Panc1 (cell line): ENCODE results near the gene HTR4. TPM values are rescaled to one million over a fixed set of nuclear protein-coding genes. Genes with fewer than 3 reads are reported as not detected.

Experiments
- ATAC-seq: fragments of 200-7000 bp; cut with Tn5 transposase; 2 replicates; pipeline ENCODE4 v1.9.1; 2020; ENCODE audit warnings: mild to moderate bottlenecking, moderate library complexity
- Bru-seq: library from RNA; stranded (reverse); fragments of 400-500 nt; gene quantifications from one replicate; lab custom pipeline; 2021; lab: Mats Ljungman, UMichigan
- BruChase-seq, 2 experiments: library from RNA; stranded (reverse); fragments of 400-500 nt; gene quantifications; one replicate each; lab custom pipeline; 2021; lab: Mats Ljungman, UMichigan
- BruUV-seq: library from RNA; stranded (reverse); fragments of 400-500 nt; replicated peaks from 2 replicates; lab custom pipeline; 2021; lab: Mats Ljungman, UMichigan
- CTCF ChIA-PET: fragments of 300-600 bp; sonication (Branson Sonifier 250); formaldehyde crosslinking; loops from one replicate; lab custom pipeline; 2022; ENCODE audit warnings: antibody characterized with exemption; lab: Charles Lee
- POLR2A ChIA-PET: fragments of 300-600 bp; sonication (Branson Sonifier 250); formaldehyde crosslinking; loops from one replicate; lab custom pipeline; 2022; ENCODE audit warnings: antibody characterized with exemption; lab: Charles Lee
- DNase-seq: peaks from one replicate; pipeline ENCODE4 v3.0.0-alpha.2; 2010; ENCODE audit warnings: low read depth, low spot score
- H3K27ac ChIP-seq: 2 replicates; pipeline ENCODE4 v1.5.1; 2011; ENCODE audit warnings: mild to moderate bottlenecking, low read length, inconsistent platforms
- H3K27me3 ChIP-seq: fragments of 200-500 bp; sonication (Bioruptor generic); 2 replicates; pipeline ENCODE4 v1.6.0; 2014; ENCODE audit warnings: low read length, inconsistent platforms; ENCODE audit not compliant: control insufficient read depth, insufficient read depth
- H3K36me3 ChIP-seq: fragments of 200-500 bp; sonication (Bioruptor generic); 2 replicates; pipeline ENCODE4 v1.5.1; 2014; ENCODE audit warnings: inconsistent platforms, mild to moderate bottlenecking, low read length, moderate library complexity; ENCODE audit not compliant: control insufficient read depth, insufficient read depth
- H3K4me1 ChIP-seq: 2 replicates; pipeline ENCODE4 v1.5.1; 2011; ENCODE audit warnings: inconsistent platforms, mild to moderate bottlenecking, low read length, moderate library complexity; ENCODE audit not compliant: control insufficient read depth, insufficient read depth
- H3K4me3 ChIP-seq, 2 experiments: 2 replicates each; pipeline ENCODE4 v1.5.1; 2011 to 2012; ENCODE audit warnings: low read depth in 2 of 2, low read length in 2 of 2, mild to moderate bottlenecking in 2 of 2, inconsistent platforms in 1 of 2, moderate library complexity in 1 of 2
- H3K9me3 ChIP-seq: fragments of 200-500 bp; sonication (Bioruptor generic); 2 replicates; pipeline ENCODE4 v1.5.1; 2014; ENCODE audit warnings: low read depth, mild to moderate bottlenecking, inconsistent platforms, low read length, moderate library complexity; ENCODE audit not compliant: control insufficient read depth, insufficient read depth
- CTCF ChIP-seq: fragments of 450-650 bp; IDR thresholded peaks from 2 replicates; pipeline ENCODE4 v1.5.1; 2017; ENCODE audit warnings: mild to moderate bottlenecking
- POLR2AphosphoS5 ChIP-seq: IDR thresholded peaks from 2 replicates; pipeline ENCODE4 v1.6.1; 2012; ENCODE audit warnings: mild to moderate bottlenecking, low read depth, low read length, moderate library complexity
- REST ChIP-seq, 2 experiments: IDR thresholded peaks; 2 replicates each; pipeline ENCODE4 v1.6.1; 2011 to 2012; ENCODE audit warnings: low read depth in 2 of 2, control low read depth in 1 of 2, low read length in 1 of 2, mild to moderate bottlenecking in 1 of 2, moderate library complexity in 1 of 2; ENCODE audit not compliant: insufficient read depth in 1 of 2
- SIN3A ChIP-seq: IDR thresholded peaks from 2 replicates; pipeline ENCODE4 v1.6.1; 2012; ENCODE audit warnings: low read depth, mild to moderate bottlenecking, low read length, moderate library complexity, borderline replicate concordance; ENCODE audit not compliant: insufficient read depth
- TCF7L2 ChIP-seq: IDR thresholded peaks from 2 replicates; pipeline ENCODE4 v1.6.1; 2011; ENCODE audit warnings: mild to moderate bottlenecking, low read depth, low read length, inconsistent platforms
- in situ Hi-C: cut with HindIII; loops from 2 replicates; pipeline ENCODE4 v1.10.0; 2016; ENCODE audit warnings: low sequenced_read_pairs, low pct_unique_long_range_greater_than_20kb
- intact Hi-C: fragments of 100-400 bp; cut with micrococcal nuclease; formaldehyde crosslinking; loops from one replicate; pipeline ENCODE4 v1.10.0; 2022; ENCODE audit not compliant: unreplicated experiment
- long read RNA-seq: library from polyadenylated mRNA; unstranded; transcript quantifications from one replicate; pipeline ENCODE4 v2.0.0, GENCODE V29; 2021; ENCODE audit not compliant: unreplicated experiment
- polyA plus RNA-seq: library from polyadenylated mRNA; unstranded; fragments of >200 nt; gene quantifications from one replicate; pipeline ENCODE4 v1.2.1, GENCODE V29; 2012; ENCODE audit warnings: missing spikeins; ENCODE audit not compliant: insufficient read length
- total RNA-seq: library from RNA; stranded (reverse); gene quantifications from one replicate; pipeline ENCODE4 v1.2.1, GENCODE V29; 2021; ENCODE audit not compliant: unreplicated experiment

The HTR4 gene, protein sequence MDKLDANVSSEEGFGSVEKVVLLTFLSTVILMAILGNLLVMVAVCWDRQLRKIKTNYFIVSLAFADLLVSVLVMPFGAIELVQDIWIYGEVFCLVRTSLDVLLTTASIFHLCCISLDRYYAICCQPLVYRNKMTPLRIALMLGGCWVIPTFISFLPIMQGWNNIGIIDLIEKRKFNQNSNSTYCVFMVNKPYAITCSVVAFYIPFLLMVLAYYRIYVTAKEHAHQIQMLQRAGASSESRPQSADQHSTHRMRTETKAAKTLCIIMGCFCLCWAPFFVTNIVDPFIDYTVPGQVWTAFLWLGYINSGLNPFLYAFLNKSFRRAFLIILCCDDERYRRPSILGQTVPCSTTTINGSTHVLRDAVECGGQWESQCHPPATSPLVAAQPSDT
- total RNA-seq, result not detected
- polyA plus RNA-seq, result not detected
- percentile 3 among the genes with signal in this experiment for Bru-seq, nascent RNA
- percentile 3 among the genes with signal in this experiment for BruChase-seq, experiment 1, labeled RNA remaining after a 2-hour chase
- BruChase-seq, experiment 2, labeled RNA remaining after a 6-hour chase, result percentile 3 among the genes with signal in this experiment
- long read RNA-seq, result 0 reads

DNA sequence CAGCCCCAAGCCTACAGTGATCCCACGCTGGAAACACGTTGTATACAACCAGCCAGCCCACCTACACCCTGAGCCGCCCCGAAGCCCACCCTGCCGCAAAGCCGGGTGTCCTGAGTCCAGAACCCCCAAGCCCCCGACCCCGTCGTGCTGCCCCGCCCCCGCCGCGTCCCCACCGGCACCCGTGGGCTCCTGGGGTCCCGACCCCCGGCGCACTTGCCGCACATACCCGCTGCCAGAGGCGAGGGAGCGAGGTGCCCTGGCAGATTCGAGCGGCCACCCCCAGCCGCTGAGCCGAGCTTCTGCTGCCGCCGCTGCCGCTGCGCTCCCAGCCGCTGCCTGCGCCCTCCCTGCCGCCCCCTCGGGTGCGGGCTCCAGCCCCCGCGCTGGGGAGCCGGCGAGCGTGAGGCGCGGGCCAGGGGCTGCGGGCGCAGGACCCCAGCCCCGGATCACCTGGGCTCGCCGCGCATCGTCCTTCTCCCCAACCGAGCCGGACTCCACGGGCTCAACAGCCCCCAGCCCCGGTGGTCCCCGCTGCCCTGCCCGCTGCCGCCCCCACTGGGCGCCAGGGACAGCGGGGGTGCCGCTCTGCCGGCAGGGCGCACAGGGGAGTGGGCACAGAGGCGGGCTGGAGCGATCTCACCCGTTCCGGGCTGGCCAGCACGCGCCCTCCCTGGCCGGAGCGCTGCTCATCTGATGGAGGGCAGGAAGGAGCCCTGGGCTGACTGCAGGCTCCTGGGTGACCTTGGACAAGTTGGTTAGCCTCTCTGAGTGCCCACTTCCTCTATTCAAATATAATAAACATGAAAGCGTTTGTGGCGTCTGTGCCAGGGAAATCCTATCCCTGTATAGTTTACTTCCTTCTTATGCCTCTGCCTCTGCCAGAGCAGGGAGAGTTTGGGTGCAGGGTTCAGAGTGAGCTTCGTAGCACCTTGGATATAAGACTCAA is at the start of gene HTR4:
Gene HTR4, minus strand, starts transcription at position 692 of the 946 bp plus-strand sequence. CDS start 17,513 bp downstream, outside the sequence.
- TF ChIP-seq POLR2AphosphoS5, result no peak
- no peak for TF ChIP-seq SIN3A
- TF ChIP-seq TCF7L2, result no peak
- TF ChIP-seq CTCF, result no peak
- TF ChIP-seq REST (IDR thresholded peaks at IDR 0.05; ENCODE audit: insufficient read depth in 1 of 2, low read depth in 2 of 2, low read length in 1 of 2), result no peak
- H3K4me1 ChIP-seq, result 0 out of 2 replicates have a peak, but pooled peaks cover 3% of the 10 kb centered on the region
- POLR2A ChIA-PET, result no interaction called here
- H3K4me3 ChIP-seq, result no peak within 1 kb of the TSS
- in situ Hi-C loops (no loop called here), intact Hi-C loops (no loop called here)
- BruUV-seq, result no TSS peak
- no peaks in the 10 kb centered on the region for H3K36me3 ChIP-seq
- no peak for DNase-seq
- CTCF ChIA-PET, result no interaction called here
- ATAC-seq, result 0 out of 2 replicates have a peak, but pooled peaks have one; percentile 63
- H3K27ac ChIP-seq, result no peak within 1 kb of the TSS
- H3K9me3 ChIP-seq, result no peaks in the 10 kb centered on the region
- peaks cover 11% of the 10 kb centered on the region for H3K27me3 ChIP-seq

DNA sequence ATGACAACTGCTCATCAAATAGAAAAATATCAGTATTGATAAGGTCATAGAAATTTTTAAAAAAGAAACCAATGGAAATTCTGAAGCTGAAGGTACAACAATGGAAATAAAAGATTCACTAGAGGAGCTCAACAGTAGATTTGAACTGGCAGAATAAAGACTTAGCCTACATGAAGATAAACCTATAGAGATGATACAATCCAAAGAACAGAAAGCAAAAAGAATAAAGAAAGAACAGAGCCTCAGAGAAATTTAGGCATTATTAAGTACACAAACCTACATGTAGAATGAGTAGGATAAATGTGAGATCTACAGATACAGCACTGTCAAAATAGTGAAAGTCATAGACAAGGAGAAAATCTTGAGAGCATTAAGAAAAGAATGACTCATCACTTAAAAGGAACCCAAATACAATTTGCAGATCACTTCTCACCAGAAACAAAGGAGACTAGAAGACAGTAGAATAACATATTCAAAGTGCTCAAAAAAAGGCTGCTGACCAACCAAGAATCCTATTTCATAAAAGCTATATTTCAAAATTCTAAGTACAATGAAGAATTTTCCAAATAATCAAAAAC is 47.8 kb upstream of the HTR4 start:
- DNase-seq (no peak), ATAC-seq (no peak)
- in situ Hi-C loops (no loop called here), intact Hi-C loops (no loop called here)
- POLR2A ChIA-PET, result no interaction called here
- Histone ChIP-seq H3K36me3 (no peaks in the 10 kb centered on the region; the same call in 1 of the 2 replicates), H3K9me3 (no peaks in the 10 kb centered on the region), H3K27ac (no peak overlapping the region), H3K27me3 (no peaks in the 10 kb centered on the region), H3K4me3 (no peak overlapping the region), H3K4me1 (no peaks in the 10 kb centered on the region)
- no TSS peak for BruUV-seq
- TF ChIP-seq CTCF (no peak), POLR2AphosphoS5 (no peak), TCF7L2 (no peak), SIN3A (no peak), REST (IDR thresholded peaks at IDR 0.05; ENCODE audit: insufficient read depth in 1 of 2, low read depth in 2 of 2, low read length in 1 of 2) (no peak)
- CTCF ChIA-PET, result no interaction called here
